Activated CD8-positive, alpha-beta memory T cell treated with anti-CD3 and anti-CD28 coated beads for 48 hours (primary cell): ENCODE results near the gene SMTNL2.
"Not testable (repeated sequence)": the region's sequence is repeated elsewhere in the genome, so short reads cannot be mapped to it uniquely, and the experiment has no call there.

Experiments used
- DNase-seq, 3 experiments: peaks; one replicate each; pipeline ENCODE4 v3.0.0-alpha.2; 2020; ENCODE audit warnings: low read depth in 2 of 3, low spot score in 2 of 3

SMTNL2 gene

GRCh38 chr17:4631836-4632580 is 47.7 kb downstream of the SMTNL2 start:
- DNase-seq, result no peak

DNA sequence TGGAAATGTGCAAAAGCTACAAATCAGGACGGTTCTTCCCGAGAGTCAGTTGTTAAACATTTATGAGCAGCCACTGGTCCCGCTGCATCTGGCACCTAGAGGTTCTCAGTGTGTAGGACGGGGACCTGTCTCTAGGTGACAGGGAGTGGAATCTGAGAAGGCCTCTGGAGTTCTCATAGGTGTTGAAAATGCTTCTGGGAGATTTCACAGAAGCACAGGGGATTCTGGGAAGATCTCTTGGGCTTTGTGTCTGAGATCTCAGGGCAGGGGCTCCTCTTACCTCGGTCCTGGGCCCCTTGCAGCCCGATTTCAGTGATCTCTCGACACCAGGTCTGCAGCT is 48.2 kb downstream of the SMTNL2 start:
- DNase-seq, result no peak

GRCh38 chr17:4633643-4634042 is 49.3 kb downstream of the SMTNL2 start:
- no peak for DNase-seq

- DNase-seq, result no peak
Measured at GRCh38 chr17:4634976-4635375, 50.6 kb downstream of the SMTNL2 start.

- no peak for DNase-seq
Measured at GRCh38 chr17:4635823-4636375, 51.6 kb downstream of the SMTNL2 start.

DNA sequence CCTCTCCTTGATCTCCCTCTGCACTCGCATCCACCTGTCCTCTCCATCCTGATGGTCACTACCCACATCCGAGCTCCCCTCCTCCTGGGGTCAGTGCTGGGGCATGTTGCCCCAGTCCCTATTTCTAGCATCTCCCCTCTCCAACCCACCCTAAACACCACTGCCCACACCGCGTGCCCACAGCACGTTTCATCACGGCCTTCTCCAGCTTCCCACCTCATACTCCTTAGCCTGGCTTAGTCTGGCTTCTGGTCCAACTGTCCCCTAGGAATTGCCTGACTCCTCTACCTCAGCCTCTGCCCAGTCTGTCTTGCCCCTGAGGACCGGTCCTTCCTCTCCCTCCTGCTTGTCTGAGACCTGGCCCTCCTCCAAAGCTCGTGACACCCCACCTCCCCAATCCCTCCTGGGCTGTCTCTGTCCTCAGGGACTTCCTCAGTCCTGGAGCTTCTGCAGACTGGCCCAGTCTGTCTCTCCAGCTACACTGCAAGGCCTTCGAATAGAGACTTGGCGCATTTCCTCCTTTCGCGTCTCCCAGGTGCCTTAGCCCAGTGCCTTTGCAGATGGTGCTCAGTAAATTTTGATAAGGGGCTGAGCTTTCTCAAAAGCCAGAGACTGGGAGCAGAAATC is 52.3 kb downstream of the SMTNL2 start:
- DNase-seq, result no peak

DNA sequence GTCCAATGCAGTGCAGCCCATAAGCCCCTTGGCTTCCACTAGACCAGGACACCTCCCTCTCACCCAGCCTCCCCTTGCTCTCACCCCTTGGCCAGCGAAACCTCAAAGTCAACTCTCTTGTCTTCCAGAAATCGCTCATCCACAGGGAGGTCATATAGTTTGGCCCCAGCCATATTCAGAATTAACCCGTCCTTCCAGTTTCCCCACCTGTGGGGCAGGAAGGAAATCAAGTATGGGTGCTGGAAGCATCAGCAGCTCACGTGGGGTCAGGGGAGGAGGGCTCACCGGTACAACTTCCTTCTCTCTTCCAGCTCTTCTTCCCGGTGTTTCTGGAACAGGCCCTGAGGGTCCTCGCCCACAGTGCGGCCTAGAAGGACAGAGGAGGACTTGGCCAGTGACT is 54.4 kb downstream of the SMTNL2 start:
- DNase-seq, result not testable (repeated sequence)

GRCh38 chr17:4639301-4640059 is 55.2 kb downstream of the SMTNL2 start:
- not testable (repeated sequence) for DNase-seq

- DNase-seq, result not testable (repeated sequence)
Measured at GRCh38 chr17:4640569-4641188, 56.4 kb downstream of the SMTNL2 start.

DNA sequence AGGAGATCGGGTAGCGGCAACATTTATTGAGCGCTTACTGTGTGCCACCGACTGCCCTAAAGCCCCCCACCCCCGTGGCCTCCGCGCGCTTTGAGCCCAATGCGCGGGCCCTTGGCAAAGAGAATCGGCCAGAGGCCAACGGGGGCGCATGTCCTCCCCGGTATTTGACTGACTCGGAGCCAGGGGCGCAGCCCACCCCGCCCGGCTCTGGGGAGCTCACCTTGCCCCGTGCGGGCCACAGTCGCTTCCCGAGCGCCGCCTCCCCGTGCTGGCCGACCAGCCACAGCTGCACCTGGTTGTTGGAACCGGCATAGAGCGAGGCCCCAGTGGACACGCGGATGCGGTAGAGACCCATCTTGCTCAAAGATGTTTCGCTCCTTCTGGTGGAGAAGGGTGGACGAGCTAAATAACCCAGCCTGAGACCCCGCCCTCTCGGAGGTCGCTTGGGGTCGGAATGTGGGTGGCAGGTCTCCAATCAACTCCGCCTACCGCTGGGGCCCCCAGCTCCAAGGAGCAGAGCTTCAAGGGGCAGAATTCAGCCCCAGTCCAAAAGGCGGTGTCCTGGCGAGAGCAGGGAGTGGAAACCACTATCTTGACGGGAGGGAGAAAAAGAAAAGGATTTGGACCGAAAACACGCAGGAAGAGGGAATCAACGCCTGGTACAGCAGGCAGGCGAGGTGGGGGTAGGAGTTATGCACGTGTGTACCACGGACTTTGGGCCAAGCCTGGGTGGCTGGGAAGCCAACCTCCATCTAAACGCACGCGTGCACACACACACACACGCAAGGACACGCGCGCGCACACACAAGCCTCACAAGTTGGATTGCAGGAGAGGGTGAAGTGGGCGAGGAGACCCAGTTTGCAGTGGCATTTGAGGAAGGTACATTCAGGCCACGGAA is 57.2 kb downstream of the SMTNL2 start, which contains the start of gene ALOX15:
TSS of gene ALOX15 (minus strand) at position 382 of the 899 bp plus-strand sequence. CDS start at position 355, 27 bp downstream.
- no peak for DNase-seq

DNA sequence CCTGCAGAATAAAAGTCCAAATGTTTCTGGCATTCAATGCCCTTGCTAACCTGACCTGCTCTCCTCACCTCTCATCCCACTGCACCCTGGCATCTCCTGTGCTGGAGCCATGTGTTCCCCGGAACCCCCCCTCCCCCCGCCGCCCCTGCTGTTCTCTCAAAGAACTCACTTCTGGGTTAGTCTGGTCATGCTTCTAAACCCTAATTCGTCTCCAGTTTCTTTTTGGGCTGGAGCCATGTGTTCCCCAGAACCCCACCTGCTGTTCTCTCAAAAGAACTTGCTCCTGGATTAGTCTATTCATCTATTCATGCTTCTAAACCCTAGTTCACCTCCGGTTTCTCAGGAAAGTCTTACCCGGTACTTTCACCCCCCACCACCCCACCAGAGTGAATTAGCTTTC is 58.0 kb downstream of the SMTNL2 start:
- no peak for DNase-seq

- no peak for DNase-seq
Measured at GRCh38 chr17:4643676-4644075, 59.3 kb downstream of the SMTNL2 start.

DNA sequence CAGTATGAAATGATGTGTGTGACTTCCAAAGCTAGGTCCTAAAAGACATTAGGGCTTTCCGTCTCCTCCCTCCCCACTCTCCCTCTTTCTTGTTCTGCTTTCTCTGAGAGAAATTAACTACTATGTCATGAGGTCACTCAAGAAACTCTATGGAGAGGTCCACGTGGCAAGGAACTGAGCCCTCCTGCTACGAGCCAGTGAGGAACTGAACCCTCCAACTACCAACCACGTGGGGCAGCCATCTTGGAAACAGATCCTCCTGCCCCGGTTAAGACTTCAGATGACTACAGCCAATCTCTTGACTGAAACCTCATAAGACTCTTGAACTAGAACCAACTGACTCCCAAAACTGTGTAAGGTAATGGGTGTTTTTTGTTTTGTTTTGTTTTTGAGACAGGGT is 61.3 kb downstream of the SMTNL2 start:
- no peak for DNase-seq

- DNase-seq, result no peak
Measured at GRCh38 chr17:4648741-4649140, 64.4 kb downstream of the SMTNL2 start.

DNA sequence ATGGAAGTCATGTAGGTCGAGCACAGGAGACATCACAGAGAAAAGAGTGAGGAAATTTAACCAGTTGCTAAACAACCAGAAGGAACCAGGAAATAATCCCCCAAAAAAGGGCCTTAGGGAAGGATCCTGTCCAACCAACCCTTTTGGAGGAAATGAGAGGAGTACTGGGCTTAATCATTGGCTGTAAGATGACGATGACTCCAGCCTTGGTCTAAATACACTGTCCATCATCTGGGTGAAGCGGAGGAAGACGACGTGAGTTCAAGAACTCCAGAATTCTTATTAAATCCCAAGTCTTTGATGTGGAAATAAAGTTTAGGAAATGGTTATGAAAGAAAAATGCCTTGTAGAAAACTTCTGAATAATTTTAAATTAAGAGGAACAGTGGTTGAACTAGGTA is 68.7 kb downstream of the SMTNL2 start:
- no peak for DNase-seq

GRCh38 chr17:4655933-4656332 is 71.6 kb downstream of the SMTNL2 start:
- DNase-seq, result not testable (repeated sequence)

DNA sequence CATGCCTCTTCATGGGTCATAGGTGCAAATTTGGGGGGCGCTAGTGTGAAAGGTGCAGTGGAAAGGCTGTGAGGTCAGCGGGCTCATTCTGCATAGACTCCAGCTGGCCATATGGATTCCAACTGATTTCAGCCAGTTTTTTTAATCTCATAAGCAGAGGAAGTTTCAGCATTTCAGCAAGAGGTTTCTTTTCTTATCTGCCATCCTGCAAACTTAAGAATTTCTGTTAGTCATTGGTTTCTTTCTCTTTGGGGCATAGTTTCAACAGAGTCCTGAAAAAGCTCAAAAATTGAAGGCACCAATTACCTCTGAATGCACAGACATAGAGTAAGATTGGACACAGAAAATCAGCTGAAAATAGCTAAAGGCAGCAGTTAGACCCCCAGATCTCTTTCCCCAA is 73.3 kb downstream of the SMTNL2 start:
- no peak for DNase-seq
